K562 (cell line): Measurements from ENCODE around the gene SLC22A4. TPM values are rescaled to one million over a fixed set of nuclear protein-coding genes. Genes with fewer than 3 reads are reported as not detected.

Source experiments
- ATF7 ChIP-seq: fragments of 450-650 bp; IDR thresholded peaks from 2 replicates; pipeline ENCODE4 v1.7.1; 2014; ENCODE audit warnings: mild to moderate bottlenecking, moderate library complexity
- BRD9 ChIP-seq: fragments of 450-650 bp; IDR thresholded peaks from 2 replicates; pipeline ENCODE4 v1.6.1; 2018; ENCODE audit warnings: low read depth; ENCODE audit not compliant: partially characterized antibody
- KDM1A ChIP-seq, 2 experiments: fragments of 450-650 bp; IDR thresholded peaks; 2 replicates each; pipeline ENCODE4 v1.6.1; 2016; ENCODE audit warnings: mild to moderate bottlenecking in 2 of 2
- LCOR ChIP-seq: sonication (generic); formaldehyde crosslinking; IDR thresholded peaks from 2 replicates; pipeline ENCODE4 v1.8.0; 2022; ENCODE audit warnings: mild to moderate bottlenecking, missing genetic modification reagents
- MAFF ChIP-seq: IDR thresholded peaks from 2 replicates; pipeline ENCODE4 v1.6.1; 2012; ENCODE audit warnings: low read length, improper control_type of control experiment
- MTF1 ChIP-seq: fragments of 250-450 bp; sonication (Bioruptor Pico); IDR thresholded peaks from 2 replicates; pipeline ENCODE4 v1.9.0; 2021; ENCODE audit warnings: moderate library complexity, mild to moderate bottlenecking, inconsistent platforms, borderline replicate concordance
- MYBL2 ChIP-seq, 2 experiments: fragments of 450-650 bp in 1 of 2; sonication (generic) in 1 of 2; formaldehyde crosslinking in 1 of 2; IDR thresholded peaks; 2 replicates each; pipeline versions ENCODE4 v1.6.1 to v1.8.1; 2017 to 2022; ENCODE audit warnings: borderline replicate concordance in 1 of 2, inconsistent platforms in 1 of 2, low read depth in 1 of 2, mild to moderate bottlenecking in 1 of 2, missing genetic modification reagents in 1 of 2, moderate library complexity in 1 of 2
- POLR3A ChIP-seq: IDR thresholded peaks from 2 replicates; pipeline ENCODE4 v1.6.1; 2011; ENCODE audit warnings: borderline replicate concordance, mild to moderate bottlenecking, moderate library complexity; ENCODE audit not compliant: insufficient read length, insufficient read depth; ENCODE audit errors: extremely low read depth
- PTBP1 ChIP-seq: fragments of 200-400 bp; formaldehyde crosslinking; IDR thresholded peaks from 2 replicates; pipeline ENCODE4 v1.6.1; 2017; ENCODE audit warnings: low read depth, low read length
- ZNF140 ChIP-seq: fragments of 250-450 bp; sonication (Bioruptor Pico); IDR thresholded peaks from 2 replicates; pipeline ENCODE4 v1.8.0; 2021; ENCODE audit warnings: moderate library complexity, mild to moderate bottlenecking, inconsistent platforms
- ZNF175 ChIP-seq: fragments of 200-800 bp; sonication (Bioruptor generic); IDR thresholded peaks from 2 replicates; pipeline ENCODE4 v1.6.1; 2016; ENCODE audit warnings: low read depth, mild to moderate bottlenecking, missing genetic modification characterization, missing compliant biosample characterization
- ZNF212 ChIP-seq: fragments of 450-650 bp; formaldehyde crosslinking; IDR thresholded peaks from 2 replicates; pipeline ENCODE4 v1.4.0; 2020; ENCODE audit warnings: mild to moderate bottlenecking
- ZNF699 ChIP-seq: fragments of 250-450 bp; sonication (Bioruptor Pico); IDR thresholded peaks from 2 replicates; pipeline ENCODE4 v1.8.0; 2021; ENCODE audit warnings: mild to moderate bottlenecking, moderate library complexity; ENCODE audit not compliant: insufficient replicate concordance
- polyA plus RNA-seq, 8 experiments: library from polyadenylated mRNA; depleted of rRNA in 4 of 8; stranded (reverse) in 5 of 8; unstranded in 3 of 8; fragments of >200 nt; fragmentation: Nextera tagmentation in 2 of 8; fragmentation: Illumina TruSeq in 1 of 8; extraction: Ambion mirVana in 2 of 8; extraction: Trizol in 1 of 8; gene quantifications; 2 replicates each; pipeline versions ENCODE4 v1.2.1 to v1.2.3, GENCODE V29; 2011 to 2014; ENCODE audit warnings: inconsistent platforms in 1 of 8, missing spikeins in 1 of 8
- total RNA-seq, 7 experiments: library from RNA; depleted of rRNA in 6 of 7; stranded (reverse); fragments of >200 nt in 6 of 7; fragmentation: Illumina TruSeq in 2 of 7; extraction: Trizol in 2 of 7; gene quantifications; 2 replicates each; pipeline versions ENCODE4 v1.2.1 to v1.2.3, GENCODE V29; 2011 to 2021; ENCODE audit warnings: low replicate concordance in 1 of 7
- TF ChIP-seq, protein P1 (sequence below), 3 experiments: IDR thresholded peaks in 2 of 3; conservative IDR thresholded peaks in 1 of 3; 2 replicates each; pipeline ENCODE4 v1.5.1; 2011 to 2012; ENCODE audit warnings: low read length in 3 of 3, mild to moderate bottlenecking in 3 of 3, control low read depth in 2 of 3, improper control_type of control experiment in 1 of 3, inconsistent platforms in 1 of 3, low read depth in 1 of 3, mixed read lengths in 1 of 3, moderate library complexity in 1 of 3; ENCODE audit not compliant: insufficient read depth in 2 of 3
- TF ChIP-seq, protein P2 (sequence below): sonication (generic); formaldehyde crosslinking; IDR thresholded peaks from 2 replicates; pipeline ENCODE4 v1.8.1; 2023; ENCODE audit warnings: mild to moderate bottlenecking, missing genetic modification reagents
- TF ChIP-seq, protein P3 (sequence below), 2 experiments: fragments of 450-650 bp; IDR thresholded peaks; 2 replicates each; pipeline ENCODE4 v1.6.1; 2016
- TF ChIP-seq, protein P4 (sequence below): sonication (generic); formaldehyde crosslinking; IDR thresholded peaks from 2 replicates; pipeline ENCODE4 v1.8.1; 2023; ENCODE audit warnings: missing genetic modification reagents, mild to moderate bottlenecking, borderline replicate concordance

Gene SLC22A4
- total and polyA plus RNA-seq, 9 of the 15 experiments (the other 6 are each of a cell fraction or from before 2014, with no cell fraction given): 2.7 to 9.5 (median 6.2) TPM

DNA sequence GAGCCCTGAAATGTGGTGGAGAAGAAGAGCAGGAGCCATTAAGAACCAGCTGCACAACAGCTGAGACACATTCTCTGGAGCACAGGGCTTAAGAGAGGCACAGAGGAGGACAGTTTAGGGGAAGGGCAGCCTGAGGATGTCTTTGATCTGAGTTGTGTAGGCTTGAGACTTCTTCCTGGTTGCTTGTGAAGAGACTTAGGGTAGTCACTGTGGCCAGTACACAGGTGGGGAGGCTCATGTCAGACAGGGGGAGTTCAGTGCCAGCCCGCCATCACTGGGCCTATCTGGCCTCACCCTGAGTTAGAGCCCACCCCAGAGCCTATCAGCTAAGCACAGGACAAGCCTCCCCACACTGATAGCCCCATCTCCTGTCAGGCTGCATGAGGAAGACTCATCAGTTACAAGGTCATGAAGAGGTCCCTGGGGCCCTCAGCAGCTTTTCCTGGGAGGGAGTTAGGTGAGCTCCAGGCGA lies 19.8 kb downstream of the SLC22A4 start (continued):
- TF ChIP-seq, protein P1, sequence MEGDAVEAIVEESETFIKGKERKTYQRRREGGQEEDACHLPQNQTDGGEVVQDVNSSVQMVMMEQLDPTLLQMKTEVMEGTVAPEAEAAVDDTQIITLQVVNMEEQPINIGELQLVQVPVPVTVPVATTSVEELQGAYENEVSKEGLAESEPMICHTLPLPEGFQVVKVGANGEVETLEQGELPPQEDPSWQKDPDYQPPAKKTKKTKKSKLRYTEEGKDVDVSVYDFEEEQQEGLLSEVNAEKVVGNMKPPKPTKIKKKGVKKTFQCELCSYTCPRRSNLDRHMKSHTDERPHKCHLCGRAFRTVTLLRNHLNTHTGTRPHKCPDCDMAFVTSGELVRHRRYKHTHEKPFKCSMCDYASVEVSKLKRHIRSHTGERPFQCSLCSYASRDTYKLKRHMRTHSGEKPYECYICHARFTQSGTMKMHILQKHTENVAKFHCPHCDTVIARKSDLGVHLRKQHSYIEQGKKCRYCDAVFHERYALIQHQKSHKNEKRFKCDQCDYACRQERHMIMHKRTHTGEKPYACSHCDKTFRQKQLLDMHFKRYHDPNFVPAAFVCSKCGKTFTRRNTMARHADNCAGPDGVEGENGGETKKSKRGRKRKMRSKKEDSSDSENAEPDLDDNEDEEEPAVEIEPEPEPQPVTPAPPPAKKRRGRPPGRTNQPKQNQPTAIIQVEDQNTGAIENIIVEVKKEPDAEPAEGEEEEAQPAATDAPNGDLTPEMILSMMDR (IDR thresholded peaks at IDR 0.05 in 2 of 3, conservative IDR thresholded peaks at IDR 0.05 in 1 of 3; ENCODE audit: insufficient read depth in 2 of 3, low read depth in 1 of 3, low read length in 3 of 3): peak in 2 of 3 experiments; percentile 14 to 27; a peak in 1 of 6 replicates
- TF ChIP-seq, protein P2, sequence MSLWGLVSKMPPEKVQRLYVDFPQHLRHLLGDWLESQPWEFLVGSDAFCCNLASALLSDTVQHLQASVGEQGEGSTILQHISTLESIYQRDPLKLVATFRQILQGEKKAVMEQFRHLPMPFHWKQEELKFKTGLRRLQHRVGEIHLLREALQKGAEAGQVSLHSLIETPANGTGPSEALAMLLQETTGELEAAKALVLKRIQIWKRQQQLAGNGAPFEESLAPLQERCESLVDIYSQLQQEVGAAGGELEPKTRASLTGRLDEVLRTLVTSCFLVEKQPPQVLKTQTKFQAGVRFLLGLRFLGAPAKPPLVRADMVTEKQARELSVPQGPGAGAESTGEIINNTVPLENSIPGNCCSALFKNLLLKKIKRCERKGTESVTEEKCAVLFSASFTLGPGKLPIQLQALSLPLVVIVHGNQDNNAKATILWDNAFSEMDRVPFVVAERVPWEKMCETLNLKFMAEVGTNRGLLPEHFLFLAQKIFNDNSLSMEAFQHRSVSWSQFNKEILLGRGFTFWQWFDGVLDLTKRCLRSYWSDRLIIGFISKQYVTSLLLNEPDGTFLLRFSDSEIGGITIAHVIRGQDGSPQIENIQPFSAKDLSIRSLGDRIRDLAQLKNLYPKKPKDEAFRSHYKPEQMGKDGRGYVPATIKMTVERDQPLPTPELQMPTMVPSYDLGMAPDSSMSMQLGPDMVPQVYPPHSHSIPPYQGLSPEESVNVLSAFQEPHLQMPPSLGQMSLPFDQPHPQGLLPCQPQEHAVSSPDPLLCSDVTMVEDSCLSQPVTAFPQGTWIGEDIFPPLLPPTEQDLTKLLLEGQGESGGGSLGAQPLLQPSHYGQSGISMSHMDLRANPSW (CRISPR knock-in tag): no peak
- TF ChIP-seq ZNF212 (CRISPR knock-in tag) (no peak), ZNF699 (no peak), MYBL2 (IDR thresholded peaks at IDR 0.05; ENCODE audit: low read depth) (no peak), MYBL2 (CRISPR knock-in tag; IDR thresholded peaks at IDR 0.05; ENCODE audit: borderline replicate concordance) (no peak), POLR3A (no peak), ZNF175 (CRISPR knock-in tag) (no peak), LCOR (CRISPR knock-in tag) (no peak), ZNF140 (no peak), BRD9 (no peak), KDM1A (IDR thresholded peaks at IDR 0.05) (peak; percentile 69 to 83), MTF1 (CRISPR knock-in tag) (no peak), ATF7 (peak; percentile 14; the same call in 1 of the 2 replicates), PTBP1 (no peak), MAFF (0 out of 2 replicates have a peak, but pooled peaks have one; percentile 3)
- TF ChIP-seq, protein P3, sequence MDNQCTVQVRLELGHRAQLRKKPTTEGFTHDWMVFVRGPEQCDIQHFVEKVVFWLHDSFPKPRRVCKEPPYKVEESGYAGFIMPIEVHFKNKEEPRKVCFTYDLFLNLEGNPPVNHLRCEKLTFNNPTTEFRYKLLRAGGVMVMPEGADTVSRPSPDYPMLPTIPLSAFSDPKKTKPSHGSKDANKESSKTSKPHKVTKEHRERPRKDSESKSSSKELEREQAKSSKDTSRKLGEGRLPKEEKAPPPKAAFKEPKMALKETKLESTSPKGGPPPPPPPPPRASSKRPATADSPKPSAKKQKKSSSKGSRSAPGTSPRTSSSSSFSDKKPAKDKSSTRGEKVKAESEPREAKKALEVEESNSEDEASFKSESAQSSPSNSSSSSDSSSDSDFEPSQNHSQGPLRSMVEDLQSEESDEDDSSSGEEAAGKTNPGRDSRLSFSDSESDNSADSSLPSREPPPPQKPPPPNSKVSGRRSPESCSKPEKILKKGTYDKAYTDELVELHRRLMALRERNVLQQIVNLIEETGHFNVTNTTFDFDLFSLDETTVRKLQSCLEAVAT (IDR thresholded peaks at IDR 0.05): no peak
- TF ChIP-seq, protein P4, sequence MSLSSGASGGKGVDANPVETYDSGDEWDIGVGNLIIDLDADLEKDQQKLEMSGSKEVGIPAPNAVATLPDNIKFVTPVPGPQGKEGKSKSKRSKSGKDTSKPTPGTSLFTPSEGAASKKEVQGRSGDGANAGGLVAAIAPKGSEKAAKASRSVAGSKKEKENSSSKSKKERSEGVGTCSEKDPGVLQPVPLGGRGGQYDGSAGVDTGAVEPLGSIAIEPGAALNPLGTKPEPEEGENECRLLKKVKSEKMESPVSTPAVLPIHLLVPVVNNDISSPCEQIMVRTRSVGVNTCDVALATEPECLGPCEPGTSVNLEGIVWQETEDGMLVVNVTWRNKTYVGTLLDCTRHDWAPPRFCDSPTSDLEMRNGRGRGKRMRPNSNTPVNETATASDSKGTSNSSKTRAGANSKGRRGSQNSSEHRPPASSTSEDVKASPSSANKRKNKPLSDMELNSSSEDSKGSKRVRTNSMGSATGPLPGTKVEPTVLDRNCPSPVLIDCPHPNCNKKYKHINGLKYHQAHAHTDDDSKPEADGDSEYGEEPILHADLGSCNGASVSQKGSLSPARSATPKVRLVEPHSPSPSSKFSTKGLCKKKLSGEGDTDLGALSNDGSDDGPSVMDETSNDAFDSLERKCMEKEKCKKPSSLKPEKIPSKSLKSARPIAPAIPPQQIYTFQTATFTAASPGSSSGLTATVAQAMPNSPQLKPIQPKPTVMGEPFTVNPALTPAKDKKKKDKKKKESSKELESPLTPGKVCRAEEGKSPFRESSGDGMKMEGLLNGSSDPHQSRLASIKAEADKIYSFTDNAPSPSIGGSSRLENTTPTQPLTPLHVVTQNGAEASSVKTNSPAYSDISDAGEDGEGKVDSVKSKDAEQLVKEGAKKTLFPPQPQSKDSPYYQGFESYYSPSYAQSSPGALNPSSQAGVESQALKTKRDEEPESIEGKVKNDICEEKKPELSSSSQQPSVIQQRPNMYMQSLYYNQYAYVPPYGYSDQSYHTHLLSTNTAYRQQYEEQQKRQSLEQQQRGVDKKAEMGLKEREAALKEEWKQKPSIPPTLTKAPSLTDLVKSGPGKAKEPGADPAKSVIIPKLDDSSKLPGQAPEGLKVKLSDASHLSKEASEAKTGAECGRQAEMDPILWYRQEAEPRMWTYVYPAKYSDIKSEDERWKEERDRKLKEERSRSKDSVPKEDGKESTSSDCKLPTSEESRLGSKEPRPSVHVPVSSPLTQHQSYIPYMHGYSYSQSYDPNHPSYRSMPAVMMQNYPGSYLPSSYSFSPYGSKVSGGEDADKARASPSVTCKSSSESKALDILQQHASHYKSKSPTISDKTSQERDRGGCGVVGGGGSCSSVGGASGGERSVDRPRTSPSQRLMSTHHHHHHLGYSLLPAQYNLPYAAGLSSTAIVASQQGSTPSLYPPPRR (CRISPR knock-in tag): no peak
